Measurements from ENCODE around the gene SCYGR2.

SCYGR2 gene

DNA sequence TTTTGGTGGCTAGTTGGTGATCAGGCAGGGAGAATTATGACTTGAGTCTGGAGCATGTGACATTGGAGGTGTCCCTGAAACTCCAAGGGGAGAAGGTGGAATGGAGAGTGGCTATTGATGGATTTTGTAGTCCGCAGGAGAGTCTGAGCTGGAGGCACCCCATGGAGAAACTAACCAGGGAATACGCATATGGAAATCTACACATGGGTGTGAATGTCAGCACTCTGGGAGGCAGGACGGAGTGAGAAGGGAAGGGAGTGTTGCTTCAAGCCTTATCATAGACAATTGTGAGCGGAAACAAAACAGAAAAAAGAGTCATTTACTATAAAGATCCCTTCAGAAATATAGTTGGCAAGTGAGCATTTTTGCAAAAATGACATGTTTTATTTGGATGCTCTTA, 17.9 kb downstream of the SCYGR2 start:
- no peak for DNase-seq (ENCODE audit: low read depth)
- TF ChIP-seq, protein P1, sequence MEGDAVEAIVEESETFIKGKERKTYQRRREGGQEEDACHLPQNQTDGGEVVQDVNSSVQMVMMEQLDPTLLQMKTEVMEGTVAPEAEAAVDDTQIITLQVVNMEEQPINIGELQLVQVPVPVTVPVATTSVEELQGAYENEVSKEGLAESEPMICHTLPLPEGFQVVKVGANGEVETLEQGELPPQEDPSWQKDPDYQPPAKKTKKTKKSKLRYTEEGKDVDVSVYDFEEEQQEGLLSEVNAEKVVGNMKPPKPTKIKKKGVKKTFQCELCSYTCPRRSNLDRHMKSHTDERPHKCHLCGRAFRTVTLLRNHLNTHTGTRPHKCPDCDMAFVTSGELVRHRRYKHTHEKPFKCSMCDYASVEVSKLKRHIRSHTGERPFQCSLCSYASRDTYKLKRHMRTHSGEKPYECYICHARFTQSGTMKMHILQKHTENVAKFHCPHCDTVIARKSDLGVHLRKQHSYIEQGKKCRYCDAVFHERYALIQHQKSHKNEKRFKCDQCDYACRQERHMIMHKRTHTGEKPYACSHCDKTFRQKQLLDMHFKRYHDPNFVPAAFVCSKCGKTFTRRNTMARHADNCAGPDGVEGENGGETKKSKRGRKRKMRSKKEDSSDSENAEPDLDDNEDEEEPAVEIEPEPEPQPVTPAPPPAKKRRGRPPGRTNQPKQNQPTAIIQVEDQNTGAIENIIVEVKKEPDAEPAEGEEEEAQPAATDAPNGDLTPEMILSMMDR (IDR thresholded peaks at IDR 0.05; ENCODE audit: insufficient read depth, low read depth, low read length, missing control alignments) = no peak
- no peak overlapping the region for H3K4me3 ChIP-seq (ENCODE audit: low read depth, low read length)

DNA sequence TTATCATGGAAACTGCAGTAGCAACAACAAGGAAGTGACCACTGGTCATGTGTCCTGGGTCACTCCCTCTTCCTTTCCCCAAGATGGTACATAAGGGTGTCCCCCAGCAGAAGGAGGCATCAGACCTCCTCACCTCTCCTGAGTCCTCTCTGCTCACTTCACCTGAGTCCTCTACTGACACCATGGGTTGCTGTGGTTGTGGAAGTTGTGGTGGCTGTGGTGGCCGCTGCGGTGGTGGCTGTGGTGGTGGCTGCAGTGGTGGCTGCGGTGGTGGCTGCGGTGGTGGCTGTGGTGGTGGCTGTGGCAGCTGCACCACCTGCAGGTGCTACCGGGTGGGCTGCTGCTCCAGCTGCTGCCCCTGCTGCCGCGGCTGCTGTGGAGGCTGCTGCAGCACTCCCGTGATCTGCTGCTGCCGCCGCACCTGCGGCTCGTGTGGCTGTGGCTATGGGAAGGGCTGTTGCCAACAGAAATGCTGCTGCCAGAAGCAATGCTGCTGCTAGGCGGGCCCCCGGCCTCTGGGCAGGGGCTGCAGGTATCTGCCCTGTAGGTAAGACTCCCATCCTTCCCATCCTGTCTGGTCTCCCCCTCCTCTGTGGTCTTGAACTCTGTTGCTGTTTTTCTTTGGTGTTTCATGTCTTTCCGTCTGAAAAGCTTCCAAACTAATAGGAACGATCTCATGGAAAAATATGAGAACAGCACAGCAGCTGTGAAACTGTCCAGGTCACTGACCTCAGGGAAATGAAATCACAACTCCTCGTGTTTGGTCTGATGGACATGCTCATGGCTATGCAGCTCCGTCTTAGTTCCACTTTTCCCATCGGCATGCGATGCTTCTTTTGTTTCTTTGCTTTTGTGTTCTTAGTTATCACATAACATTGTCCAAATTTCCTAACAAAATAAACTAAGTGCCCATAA, 18.9 kb downstream of the SCYGR2 start, which contains the start of gene SCYGR4:
TSS of gene SCYGR4 (plus strand) at position 183 of the 915 bp plus-strand sequence. CDS start at position 183, 0 bp downstream.
- no peak within 1 kb of the TSS for H3K4me3 ChIP-seq (ENCODE audit: low read depth, low read length)
- TF ChIP-seq, protein P1 (IDR thresholded peaks at IDR 0.05; ENCODE audit: insufficient read depth, low read depth, low read length, missing control alignments) = no peak
- no peak for DNase-seq (ENCODE audit: low read depth)

DNA sequence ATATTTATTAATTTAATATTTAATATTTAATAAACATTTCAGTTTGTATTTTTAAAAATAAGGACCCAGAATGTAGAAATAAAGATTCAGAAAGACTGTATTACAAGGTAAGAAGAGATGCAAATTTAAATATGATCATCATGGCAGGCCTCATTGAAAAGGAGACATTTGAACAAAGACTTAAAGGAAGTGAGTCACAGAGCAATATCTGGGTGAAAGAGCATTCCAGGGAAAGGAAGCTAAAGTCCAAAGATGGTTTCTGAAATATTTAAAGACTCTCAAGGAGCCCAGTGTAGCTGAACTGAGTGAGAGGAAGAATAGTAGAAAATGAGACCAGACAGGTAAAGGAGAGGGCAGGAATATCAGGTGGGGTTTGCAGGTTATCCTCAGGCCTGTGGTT, 24.5 kb downstream of the SCYGR2 start:
- TF ChIP-seq, protein P1 (IDR thresholded peaks at IDR 0.05; ENCODE audit: insufficient read depth, low read depth, low read length, missing control alignments) = no peak
- no peak for DNase-seq (ENCODE audit: low read depth)
- H3K4me3 ChIP-seq (ENCODE audit: low read depth, low read length) = no peak overlapping the region

GRCh38 chr2:227625420-227625819, 26.7 kb downstream of the SCYGR2 start:
- no peak overlapping the region for H3K4me3 ChIP-seq (ENCODE audit: low read depth, low read length)
- TF ChIP-seq, protein P1 (IDR thresholded peaks at IDR 0.05; ENCODE audit: insufficient read depth, low read depth, low read length, missing control alignments) = no peak
- DNase-seq (ENCODE audit: low read depth) = no peak

DNA sequence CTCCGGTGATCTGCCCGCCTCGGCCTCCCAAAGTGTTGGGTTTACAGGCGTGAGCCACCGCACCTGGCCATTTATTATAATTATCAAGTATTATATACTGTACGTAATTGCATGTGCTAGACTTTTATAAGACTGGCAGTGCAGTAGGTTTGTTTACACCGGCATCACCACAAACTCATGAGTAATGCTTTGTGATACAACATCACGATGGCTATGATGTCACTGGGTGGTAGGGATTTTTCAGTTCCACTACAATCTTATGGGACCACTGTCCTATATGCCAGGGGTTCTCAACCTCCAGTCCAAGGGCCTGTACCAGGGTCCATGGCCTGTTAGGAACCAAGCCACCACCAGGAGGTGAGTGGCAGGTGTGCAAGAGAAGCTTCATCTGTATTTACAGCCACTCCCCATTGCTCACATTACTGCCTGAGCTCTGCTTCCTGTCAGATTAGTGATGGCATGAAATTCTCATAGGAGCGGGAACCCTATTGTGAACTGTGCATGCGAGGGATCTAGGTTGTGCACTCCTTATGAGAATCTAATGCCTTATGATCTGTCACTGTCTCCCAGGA, 28.0 kb downstream of the SCYGR2 start:
- TF ChIP-seq, protein P1 (IDR thresholded peaks at IDR 0.05; ENCODE audit: insufficient read depth, low read depth, low read length, missing control alignments) = no peak
- no peak for DNase-seq (ENCODE audit: low read depth)
- H3K4me3 ChIP-seq (ENCODE audit: low read depth, low read length) = no peak overlapping the region

GRCh38 chr2:227627769-227628168, 29.1 kb downstream of the SCYGR2 start:
- TF ChIP-seq, protein P1 (IDR thresholded peaks at IDR 0.05; ENCODE audit: insufficient read depth, low read depth, low read length, missing control alignments) = no peak
- DNase-seq (ENCODE audit: low read depth) = peak; percentile 74
- no peak overlapping the region for H3K4me3 ChIP-seq (ENCODE audit: low read depth, low read length)

All from GM12865 (cell line).